Activated naive CD8-positive, alpha-beta T cell treated with anti-CD3 and anti-CD28 coated beads for 36 hours (primary cell): ENCODE results near the gene CIRBP. TPM values are rescaled to one million over a fixed set of nuclear protein-coding genes. Genes with fewer than 3 reads are reported as not detected.
A peak's percentile ranks its signal among the peaks of the same experiment; 100 is the strongest.

Experiments
- DNase-seq: peaks from one replicate; pipeline ENCODE4 v3.0.0; 2021
- H3K27ac Mint-ChIP-seq: one replicate; pipeline ENCODE4 v1.8.0; 2022; ENCODE audit warnings: mild to moderate bottlenecking, moderate library complexity, mixed read lengths
- H3K27me3 Mint-ChIP-seq: one replicate; pipeline ENCODE4 v1.8.0; 2022; ENCODE audit warnings: mild to moderate bottlenecking, mixed read lengths
- H3K36me3 Mint-ChIP-seq: one replicate; pipeline ENCODE4 v1.8.0; 2021; ENCODE audit warnings: mild to moderate bottlenecking, mixed read lengths
- H3K4me1 Mint-ChIP-seq: one replicate; pipeline ENCODE4 v1.8.0; 2021; ENCODE audit warnings: mixed read lengths
- H3K4me3 Mint-ChIP-seq: one replicate; pipeline ENCODE4 v1.8.0; 2022; ENCODE audit warnings: mild to moderate bottlenecking, moderate library complexity, mixed read lengths
- H3K9me3 Mint-ChIP-seq: one replicate; pipeline ENCODE4 v1.8.0; 2022; ENCODE audit warnings: mixed read lengths
- total RNA-seq, 2 experiments: library from RNA; stranded (reverse); gene quantifications; one replicate each; pipeline ENCODE4 v1.2.3, GENCODE V29; 2021

Gene CIRBP
- total RNA-seq, 2 experiments from 2014 or later, result 208 to 216 TPM

DNA sequence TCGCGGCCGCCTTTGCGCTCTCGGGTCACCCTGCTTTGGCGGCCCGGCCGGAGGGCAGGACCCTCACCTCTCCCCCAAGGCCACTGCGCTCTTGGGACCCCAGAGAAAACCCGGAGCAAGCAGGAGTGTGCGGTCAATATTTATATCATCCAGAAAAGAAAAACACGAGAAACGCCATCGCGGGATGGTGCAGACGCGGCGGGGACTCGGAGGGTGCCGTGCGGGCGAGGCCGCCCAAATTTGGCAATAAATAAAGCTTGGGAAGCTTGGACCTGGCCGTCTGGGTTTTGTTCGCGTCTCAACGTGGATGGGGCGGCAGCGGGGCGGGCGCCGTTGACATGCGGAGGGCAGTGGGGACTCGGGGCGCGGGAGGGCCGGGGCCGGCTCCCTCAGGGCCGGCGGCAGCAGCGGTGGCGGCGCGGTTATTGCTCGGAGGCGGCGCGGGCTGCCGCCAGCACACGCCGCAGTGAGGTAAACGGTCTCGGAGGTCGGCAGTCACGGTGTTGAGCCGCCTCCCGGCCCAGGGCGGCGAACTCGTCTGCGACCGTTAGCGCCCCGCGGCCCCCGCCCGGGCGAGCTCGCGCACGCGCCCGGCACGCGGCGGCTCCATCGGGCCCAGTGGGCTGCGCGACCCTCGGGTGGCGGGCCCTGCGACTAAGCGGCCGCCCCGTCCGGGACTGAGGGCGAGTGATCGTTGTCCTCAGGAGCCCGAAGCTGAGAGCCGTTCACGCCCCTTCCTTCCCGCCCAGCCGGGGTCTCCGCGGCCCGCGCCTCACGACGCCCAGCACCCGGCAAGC, 40.8 kb upstream of the CIRBP start:
- no peaks in the 10 kb centered on the region for H3K27me3 Mint-ChIP-seq

GRCh38 chr19:1229056-1229923, 39.8 kb upstream of the CIRBP start:
- no peak overlapping the region for H3K4me3 Mint-ChIP-seq
- H3K36me3 Mint-ChIP-seq, result peaks cover 2% of the 10 kb centered on the region
- no peaks in the 10 kb centered on the region for H3K27me3 Mint-ChIP-seq
- DNase-seq, result no peak
- no peaks in the 10 kb centered on the region for H3K9me3 Mint-ChIP-seq
- no peak overlapping the region for H3K27ac Mint-ChIP-seq
- no peaks in the 10 kb centered on the region for H3K4me1 Mint-ChIP-seq

More for the DNA sequence above, 40.8 kb upstream of the CIRBP start:
- Mint-ChIP-seq H3K36me3 (peaks cover 2% of the 10 kb centered on the region), H3K27ac (no peak overlapping the region), H3K9me3 (no peaks in the 10 kb centered on the region), H3K4me1 (no peaks in the 10 kb centered on the region), H3K4me3 (no peak overlapping the region)
- no peak for DNase-seq

DNA sequence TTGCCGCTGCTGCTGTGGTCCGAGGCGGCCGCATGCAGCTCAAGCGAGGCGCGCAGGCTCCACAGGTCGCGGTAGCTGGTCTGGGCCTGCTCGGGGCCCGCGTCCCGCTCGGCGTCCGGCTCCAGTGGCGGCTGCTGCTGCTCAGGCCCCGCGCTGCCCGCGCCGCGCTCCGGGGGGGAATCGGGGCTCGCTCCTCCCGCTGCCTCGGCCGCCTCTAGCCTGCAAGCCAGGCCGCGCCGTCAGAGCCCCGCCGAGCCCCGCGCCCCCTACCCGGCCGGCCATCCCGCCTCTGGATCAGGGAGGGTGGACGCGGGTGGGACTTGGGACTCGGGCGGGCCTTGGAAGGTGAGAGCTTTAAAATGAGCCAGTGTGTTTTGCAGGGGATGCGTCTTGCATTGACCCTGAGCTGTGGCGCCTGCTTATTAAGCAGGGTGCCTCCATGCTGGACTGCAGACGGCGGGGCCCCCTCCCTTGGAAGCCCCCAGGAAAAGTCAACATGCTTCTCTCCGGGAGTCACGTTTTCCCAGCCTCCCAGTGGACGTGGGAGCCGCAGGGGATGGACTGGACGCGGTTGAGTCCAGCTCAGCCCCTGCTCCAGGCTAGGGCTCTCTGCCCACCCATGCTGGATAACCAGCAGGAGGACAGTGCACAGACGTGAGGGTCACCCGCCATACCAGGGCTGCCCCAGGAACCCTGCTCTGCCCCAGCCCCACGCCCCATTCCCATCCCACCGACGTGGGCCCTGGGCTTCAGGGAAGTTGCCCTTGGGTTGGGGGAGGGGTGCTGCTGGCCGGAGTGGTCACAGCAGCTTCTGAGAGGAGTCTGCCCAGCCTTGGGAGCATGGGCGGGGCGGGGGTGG, 39.0 kb upstream of the CIRBP start:
- Mint-ChIP-seq H3K27ac (no peak overlapping the region), H3K4me3 (no peak overlapping the region), H3K27me3 (no peaks in the 10 kb centered on the region), H3K36me3 (peaks cover 2% of the 10 kb centered on the region), H3K4me1 (no peaks in the 10 kb centered on the region), H3K9me3 (no peaks in the 10 kb centered on the region)
- no peak for DNase-seq

- Mint-ChIP-seq H3K4me1 (no peaks in the 10 kb centered on the region), H3K4me3 (no peak overlapping the region), H3K27ac (no peak overlapping the region), H3K36me3 (peaks cover 2% of the 10 kb centered on the region), H3K27me3 (no peaks in the 10 kb centered on the region), H3K9me3 (no peaks in the 10 kb centered on the region)
- DNase-seq, result no peak
These were observed 38.2 kb upstream of the CIRBP start for GRCh38 chr19:1230783-1231489.

GRCh38 chr19:1231729-1232637, 37.1 kb upstream of the CIRBP start:
- H3K4me1 Mint-ChIP-seq, result no peaks in the 10 kb centered on the region
- peaks cover 2% of the 10 kb centered on the region for H3K36me3 Mint-ChIP-seq
- H3K4me3 Mint-ChIP-seq, result no peak overlapping the region
- no peaks in the 10 kb centered on the region for H3K27me3 Mint-ChIP-seq
- H3K27ac Mint-ChIP-seq, result no peak overlapping the region
- no peaks in the 10 kb centered on the region for H3K9me3 Mint-ChIP-seq
- DNase-seq, result no peak

GRCh38 chr19:1232652-1233072, 36.5 kb upstream of the CIRBP start:
- Mint-ChIP-seq H3K36me3 (peaks cover 2% of the 10 kb centered on the region), H3K27ac (no peak overlapping the region), H3K27me3 (no peaks in the 10 kb centered on the region), H3K4me1 (no peaks in the 10 kb centered on the region), H3K4me3 (no peak overlapping the region), H3K9me3 (no peaks in the 10 kb centered on the region)
- DNase-seq, result no peak

DNA sequence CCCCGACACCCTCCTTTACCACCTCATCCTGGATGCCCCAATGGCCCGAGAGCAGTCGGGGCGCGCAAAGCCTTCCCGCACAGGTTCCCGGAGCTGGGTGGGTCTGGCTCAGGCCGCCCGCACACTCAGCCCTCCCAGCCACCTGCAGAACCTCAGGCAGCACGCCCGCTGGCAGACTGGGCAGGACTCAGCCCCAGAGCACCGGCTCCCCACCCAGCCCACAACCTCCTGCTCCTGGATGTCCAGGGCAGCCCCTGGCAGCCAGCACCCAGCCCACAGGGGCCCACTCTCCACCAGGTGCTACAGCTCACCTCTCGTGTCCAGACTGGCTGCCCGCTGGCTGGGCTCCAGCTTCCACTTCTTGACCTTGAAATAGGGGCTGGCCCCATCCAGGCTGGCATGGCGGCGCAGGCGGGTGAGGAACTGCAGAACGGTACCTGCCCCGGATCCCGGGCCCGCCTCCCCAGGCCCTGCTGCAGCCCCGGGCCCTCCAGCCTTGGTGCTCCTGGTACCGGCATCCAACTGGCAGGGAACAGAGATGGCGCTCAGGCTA, 35.9 kb upstream of the CIRBP start:
- Mint-ChIP-seq H3K27ac (no peak overlapping the region), H3K4me3 (no peak overlapping the region), H3K9me3 (no peaks in the 10 kb centered on the region), H3K4me1 (no peaks in the 10 kb centered on the region), H3K36me3 (peaks cover under 1% of the 10 kb centered on the region), H3K27me3 (peaks cover under 1% of the 10 kb centered on the region)
- DNase-seq, result no peak

DNA sequence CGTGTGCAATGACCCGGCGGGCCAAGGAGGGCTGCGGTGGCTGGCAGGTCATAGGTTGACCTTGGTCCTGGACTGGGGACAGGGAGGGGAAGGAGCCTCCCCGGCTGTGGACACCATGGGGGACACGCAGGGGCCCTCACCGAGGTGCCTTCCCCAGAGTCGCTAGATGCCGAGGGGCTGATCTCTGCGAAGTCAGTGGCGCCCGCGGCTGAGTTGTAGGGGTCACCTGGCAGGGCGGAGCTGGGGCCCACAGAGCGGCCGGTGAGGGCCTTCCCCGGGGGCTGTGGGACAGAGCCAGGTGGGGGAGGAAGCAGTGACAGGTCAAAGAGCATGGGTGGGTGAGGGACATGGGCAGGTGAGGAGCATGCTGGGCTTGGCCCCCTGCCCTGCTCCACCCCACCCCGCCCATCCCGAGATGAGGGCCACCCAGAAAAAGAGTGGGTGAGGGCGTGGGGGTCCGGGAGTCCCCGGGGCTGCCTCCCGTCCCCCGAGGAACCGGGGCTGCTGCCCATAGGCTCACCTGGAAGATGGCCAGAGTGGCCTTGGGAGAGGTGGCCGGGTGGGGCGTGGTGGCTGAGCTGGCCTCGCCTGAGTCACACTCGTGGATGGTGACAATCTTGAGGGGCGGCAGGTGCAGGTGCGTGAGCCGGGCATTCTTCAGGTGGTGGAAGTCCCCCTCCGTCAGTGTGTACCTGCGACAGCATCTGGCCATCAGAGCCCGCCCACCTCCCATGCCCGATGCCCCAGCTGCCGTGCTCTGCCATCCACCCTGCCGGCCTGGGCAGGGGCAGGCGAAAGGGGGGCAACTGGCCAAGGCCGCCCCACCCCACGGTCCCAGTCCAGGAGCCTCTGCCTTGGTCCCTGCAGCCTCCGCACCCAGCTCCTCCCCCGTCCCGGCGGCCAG, 34.8 kb upstream of the CIRBP start:
- no peak for DNase-seq
- no peaks in the 10 kb centered on the region for H3K9me3 Mint-ChIP-seq
- no peak overlapping the region for H3K27ac Mint-ChIP-seq
- H3K36me3 Mint-ChIP-seq, result no peaks in the 10 kb centered on the region
- H3K4me3 Mint-ChIP-seq, result no peak overlapping the region
- H3K4me1 Mint-ChIP-seq, result peaks cover 10% of the 10 kb centered on the region
- H3K27me3 Mint-ChIP-seq, result peaks cover 6% of the 10 kb centered on the region

DNA sequence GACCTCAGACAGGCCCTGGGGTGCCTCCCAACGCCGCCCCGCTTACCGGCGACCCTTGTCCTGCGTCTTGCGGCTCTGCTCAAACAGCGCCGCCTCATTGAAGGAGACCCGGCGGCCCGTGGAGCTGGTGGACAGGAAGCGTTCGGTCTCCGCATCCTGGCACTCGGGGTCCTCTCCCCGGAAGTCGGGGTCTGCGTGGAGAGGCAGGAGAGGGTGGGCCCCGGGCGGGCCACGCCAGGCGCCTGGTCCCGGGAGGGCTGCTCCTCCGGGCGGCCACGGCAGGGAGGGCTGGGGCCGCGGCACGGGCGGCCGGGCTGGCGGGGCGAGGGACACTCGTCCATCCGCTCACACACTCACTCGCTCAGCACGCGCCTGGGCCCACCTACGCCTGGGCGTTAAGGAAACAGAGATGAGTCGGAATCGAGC, 34.2 kb upstream of the CIRBP start:
- H3K4me3 Mint-ChIP-seq, result no peak overlapping the region
- H3K36me3 Mint-ChIP-seq, result no peaks in the 10 kb centered on the region
- peaks cover 6% of the 10 kb centered on the region for H3K27me3 Mint-ChIP-seq
- H3K4me1 Mint-ChIP-seq, result peaks cover 11% of the 10 kb centered on the region
- no peak overlapping the region for H3K27ac Mint-ChIP-seq
- H3K9me3 Mint-ChIP-seq, result no peaks in the 10 kb centered on the region
- DNase-seq, result no peak

DNA sequence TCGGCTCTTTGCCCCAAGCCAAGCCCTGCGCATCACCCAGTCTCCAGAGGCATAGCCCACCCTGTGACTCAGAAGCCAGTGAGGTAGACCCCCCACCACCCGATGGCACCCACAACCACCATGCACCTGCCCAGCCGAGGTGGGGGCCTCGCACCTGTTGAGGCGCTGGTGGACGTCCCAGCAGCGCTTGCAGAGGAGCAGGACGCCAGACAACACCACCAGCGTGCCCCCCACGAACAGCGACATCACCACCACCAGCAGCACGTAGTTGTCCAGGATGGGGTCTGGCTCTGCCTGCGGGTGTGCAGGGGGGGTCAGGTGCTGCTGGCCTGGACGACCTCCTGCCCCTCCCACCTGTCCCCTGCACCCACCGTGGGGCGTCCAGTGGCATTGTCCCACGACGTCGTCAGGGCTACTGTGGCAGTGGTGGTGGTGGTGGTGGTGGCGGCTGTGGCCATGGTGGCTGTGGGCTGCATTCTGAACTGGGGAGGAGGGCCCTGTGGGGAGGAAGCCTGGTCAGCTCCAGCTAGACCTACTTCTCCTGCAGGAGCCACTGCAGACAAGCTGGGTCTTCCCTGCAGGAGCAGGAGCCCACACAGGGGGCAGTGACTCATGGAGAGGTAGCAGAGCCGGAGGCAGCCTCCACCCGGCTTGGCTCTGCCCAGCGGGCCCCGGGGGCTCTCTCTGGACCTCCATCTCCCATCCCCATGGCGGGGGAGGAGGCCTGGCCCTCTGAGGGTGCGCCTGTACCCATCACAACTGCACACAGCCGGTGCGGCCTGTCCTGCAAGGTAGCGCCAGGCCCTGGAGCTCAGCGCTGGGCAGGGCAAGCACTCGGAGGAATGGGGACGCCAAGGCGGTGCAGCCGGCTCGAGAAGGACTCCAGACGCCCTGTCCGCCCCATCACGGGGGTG, 33.2 kb upstream of the CIRBP start:
- Mint-ChIP-seq H3K27me3 (peaks cover 6% of the 10 kb centered on the region), H3K9me3 (no peaks in the 10 kb centered on the region), H3K36me3 (no peaks in the 10 kb centered on the region), H3K4me1 (peaks cover 13% of the 10 kb centered on the region), H3K4me3 (peak overlapping the region; percentile 25), H3K27ac (no peak overlapping the region)
- DNase-seq, result no peak

GRCh38 chr19:1236576-1236975, 32.6 kb upstream of the CIRBP start:
- Mint-ChIP-seq H3K4me1 (peaks cover 19% of the 10 kb centered on the region), H3K36me3 (no peaks in the 10 kb centered on the region), H3K9me3 (no peaks in the 10 kb centered on the region), H3K27me3 (peaks cover 6% of the 10 kb centered on the region), H3K4me3 (peak overlapping the region; percentile 25), H3K27ac (no peak overlapping the region)
- DNase-seq, result no peak
